ENCODE data around the gene BRCA2.
A peak's percentile ranks its signal among the peaks of the same experiment; 100 is the strongest.
"Not testable (repeated sequence)": the region's sequence is repeated elsewhere in the genome, so short reads cannot be mapped to it uniquely, and the experiment has no call there.

Gene BRCA2

DNA sequence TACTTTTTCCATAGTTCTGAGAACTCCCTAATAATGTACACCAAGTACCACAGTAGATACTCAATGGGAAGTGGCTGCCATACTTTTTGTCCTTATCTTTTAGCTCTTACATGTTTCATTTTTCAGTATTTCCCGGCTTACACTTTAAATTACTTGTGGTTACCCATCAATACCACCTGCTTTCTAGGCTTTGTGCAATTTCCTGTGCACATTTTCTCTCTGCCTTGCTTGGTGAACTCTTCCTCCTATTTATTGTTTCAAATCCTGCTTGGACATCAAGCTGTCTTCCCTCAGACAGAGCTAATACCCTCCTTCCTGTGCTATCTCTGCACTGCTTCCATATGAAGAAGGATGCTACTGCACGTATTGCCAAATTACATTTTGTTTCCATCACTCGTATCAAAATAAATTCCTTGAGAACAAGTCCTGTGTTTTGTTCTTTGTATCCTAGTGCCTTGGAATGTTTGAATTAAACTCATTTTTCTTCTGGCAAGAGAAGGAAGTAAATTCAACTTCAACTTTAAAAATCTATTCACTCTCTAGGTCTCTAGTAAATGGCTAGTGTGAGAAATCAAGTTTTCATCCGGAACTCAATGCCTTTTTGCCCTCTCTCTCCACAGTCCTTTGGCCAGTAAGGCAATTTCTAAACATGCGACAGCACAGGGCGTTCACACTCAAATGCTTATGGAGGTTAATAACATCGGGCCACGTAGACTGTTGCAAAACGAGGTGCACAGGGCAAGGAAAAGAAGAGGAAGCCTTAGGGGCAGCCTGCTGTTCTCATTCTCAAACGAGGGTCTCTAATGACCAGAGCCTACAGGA, 5.8 kb upstream of the BRCA2 start:
- DNase-seq (ENCODE audit: low read depth in 2 of 2): no peak

DNA sequence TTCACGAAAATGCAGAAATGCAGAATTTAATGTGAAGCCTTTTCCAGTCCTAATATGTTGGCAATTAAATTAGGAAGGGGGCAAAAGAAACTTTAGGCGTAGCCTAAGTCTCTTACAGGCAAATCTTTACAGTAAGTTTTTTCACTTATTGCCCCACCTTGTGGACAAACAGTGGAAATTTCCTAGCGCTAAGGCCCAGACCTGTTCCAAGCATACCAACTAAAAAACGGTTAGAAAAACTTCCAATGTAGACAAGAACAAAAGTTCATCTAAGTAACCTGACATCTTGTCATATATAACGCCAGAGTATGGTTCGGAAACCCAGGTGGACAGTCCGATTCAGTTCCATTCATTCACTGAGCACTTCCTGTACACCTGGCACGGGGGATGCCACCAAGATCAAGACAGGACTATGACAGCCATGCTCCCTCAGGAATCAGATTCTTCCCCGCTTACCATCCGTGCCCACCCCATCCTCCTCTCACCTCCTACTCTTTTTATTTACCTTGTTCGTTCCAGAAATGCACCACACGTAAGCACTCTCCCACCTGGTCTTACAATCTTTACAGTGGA, 5.1 kb upstream of the BRCA2 start:
- DNase-seq (ENCODE audit: low read depth in 2 of 2): no peak

DNA sequence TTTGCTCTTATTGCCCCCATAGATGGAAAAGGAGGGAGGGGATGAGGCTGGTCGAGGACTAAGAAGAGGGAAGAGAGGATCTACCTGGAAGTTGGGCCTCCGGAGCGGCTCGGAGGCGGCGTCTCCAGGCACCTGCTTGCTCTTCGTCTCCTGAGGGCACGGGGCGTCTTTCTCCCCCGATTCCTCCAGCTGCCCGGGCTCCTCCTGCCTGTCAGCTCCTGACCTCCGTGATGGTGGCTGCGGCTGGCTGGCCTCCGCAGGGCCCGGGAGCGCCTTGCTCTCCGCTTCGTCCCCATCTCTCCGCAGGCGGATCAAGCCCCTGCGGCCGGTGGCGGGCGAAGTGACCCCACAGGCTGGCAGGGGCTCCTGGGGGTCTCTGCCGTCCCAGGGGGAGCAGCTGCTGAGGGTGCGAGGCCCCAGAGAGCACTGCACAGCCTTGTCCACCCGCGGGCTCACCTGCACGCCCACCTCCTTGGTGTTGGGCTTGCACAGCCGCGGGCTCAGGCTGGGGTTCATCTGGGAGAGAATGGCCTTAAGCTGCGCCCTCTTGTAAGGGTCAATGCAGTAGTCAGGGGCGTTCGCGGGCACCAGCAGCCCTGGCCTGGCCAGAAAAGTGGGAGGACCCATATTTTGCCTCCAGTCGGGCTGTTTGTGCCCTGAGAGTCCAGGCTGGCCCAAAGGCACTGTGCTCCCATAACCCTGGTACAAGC, 4.0 kb upstream of the BRCA2 start:
- no peak for DNase-seq (ENCODE audit: low read depth in 2 of 2)

DNA sequence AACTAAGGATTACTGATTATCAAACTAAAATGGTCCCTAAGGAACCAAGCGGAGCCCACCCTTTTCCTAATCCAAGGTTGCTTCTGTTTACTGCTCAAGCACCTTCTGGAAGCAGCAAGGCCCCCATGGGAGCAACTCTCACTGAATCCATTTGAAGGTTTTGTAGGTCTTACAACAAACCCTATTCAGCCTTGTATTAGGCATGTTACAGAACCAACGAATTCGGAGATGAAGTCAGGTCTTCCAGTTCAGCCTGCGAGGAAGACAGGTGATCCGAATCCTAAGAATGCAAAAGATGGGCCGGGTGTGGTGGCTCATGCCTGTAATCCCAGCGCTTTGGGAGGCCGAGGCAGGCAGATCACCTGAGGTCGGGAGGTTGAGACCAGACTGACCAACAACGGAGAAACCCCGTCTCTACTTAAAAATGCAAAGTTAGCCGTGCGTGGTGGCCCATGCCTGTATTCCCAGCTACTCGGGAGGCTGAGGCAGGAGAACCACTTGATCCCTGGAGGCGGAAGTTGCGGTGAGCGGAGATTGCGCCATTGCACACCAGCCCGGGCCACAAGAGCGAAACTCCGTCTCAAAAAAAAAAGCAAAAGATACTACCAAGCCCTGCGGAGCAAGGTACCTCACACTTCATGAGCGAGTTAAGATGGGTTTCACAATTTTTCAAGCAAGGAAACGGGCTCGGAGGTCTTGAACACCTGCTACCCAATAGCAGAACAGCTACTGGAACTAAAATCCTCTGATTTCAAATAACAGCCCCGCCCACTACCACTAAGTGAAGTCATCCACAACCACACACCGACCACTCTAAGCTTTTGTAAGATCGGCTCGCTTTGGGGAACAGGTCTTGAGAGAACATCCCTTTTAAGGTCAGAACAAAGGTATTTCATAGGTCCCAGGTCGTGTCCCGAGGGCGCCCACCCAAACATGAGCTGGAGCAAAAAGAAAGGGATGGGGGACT, 754 bp upstream of the BRCA2 start:
- DNase-seq (ENCODE audit: low read depth in 2 of 2): peak; percentile 47 to 49

DNA sequence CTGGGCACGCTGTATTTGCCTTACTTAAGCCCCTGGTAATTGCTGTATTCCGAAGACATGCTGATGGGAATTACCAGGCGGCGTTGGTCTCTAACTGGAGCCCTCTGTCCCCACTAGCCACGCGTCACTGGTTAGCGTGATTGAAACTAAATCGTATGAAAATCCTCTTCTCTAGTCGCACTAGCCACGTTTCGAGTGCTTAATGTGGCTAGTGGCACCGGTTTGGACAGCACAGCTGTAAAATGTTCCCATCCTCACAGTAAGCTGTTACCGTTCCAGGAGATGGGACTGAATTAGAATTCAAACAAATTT, 676 bp downstream of the BRCA2 start:
- peak in 1 of 2 donors; percentile 15 for DNase-seq (ENCODE audit: low read depth in 2 of 2)

DNA sequence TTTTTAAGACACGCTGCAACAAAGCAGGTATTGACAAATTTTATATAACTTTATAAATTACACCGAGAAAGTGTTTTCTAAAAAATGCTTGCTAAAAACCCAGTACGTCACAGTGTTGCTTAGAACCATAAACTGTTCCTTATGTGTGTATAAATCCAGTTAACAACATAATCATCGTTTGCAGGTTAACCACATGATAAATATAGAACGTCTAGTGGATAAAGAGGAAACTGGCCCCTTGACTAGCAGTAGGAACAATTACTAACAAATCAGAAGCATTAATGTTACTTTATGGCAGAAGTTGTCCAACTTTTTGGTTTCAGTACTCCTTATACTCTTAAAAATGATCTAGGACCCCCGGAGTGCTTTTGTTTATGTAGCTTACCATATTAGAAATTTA, 1.2 kb downstream of the BRCA2 start:
- no peak for DNase-seq (ENCODE audit: low read depth in 2 of 2)

DNA sequence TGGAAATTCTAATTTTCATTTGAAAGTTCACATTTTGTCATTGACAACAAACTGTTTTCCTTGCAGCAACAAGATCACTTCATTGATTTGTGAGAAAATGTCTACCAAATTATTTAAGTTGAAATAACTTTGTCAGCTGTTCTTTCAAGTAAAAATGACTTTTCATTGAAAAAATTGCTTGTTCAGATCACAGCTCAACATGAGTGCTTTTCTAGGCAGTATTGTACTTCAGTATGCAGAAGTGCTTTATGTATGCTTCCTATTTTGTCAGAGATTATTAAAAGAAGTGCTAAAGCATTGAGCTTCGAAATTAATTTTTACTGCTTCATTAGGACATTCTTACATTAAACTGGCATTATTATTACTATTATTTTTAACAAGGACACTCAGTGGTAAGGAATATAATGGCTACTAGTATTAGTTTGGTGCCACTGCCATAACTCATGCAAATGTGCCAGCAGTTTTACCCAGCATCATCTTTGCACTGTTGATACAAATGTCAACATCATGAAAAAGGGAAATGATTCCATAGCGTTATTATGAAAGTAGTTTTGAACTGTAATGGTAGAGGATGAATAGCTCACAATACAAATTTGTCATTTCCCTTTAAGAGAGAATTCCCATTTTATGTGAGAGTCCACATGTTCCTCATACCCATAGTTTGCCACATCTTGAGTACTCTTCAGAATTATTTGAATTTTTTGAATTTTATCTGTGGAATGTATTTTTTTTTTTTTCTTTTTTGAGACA, 2.6 kb downstream of the BRCA2 start:
- DNase-seq (ENCODE audit: low read depth in 2 of 2): no peak

DNA sequence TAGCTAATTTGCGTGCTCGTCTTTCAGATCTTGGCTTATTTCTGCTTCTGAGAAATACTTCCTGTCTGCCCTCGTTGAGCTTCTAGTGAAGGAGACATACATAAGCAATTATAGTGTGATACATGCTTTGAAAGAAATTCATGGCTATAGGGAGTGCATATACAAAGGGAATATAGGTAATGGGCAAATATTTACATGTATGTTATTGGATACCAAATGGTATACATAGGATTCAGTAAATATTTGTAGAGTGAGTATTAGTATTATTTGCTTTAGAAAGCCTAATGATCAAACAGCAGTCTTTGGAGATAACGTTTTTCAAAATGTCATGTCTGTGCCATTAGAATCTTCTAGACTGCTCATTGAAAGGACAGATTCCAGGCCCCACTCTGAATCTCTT, 5.2 kb downstream of the BRCA2 start:
- no peak for DNase-seq (ENCODE audit: low read depth in 2 of 2)

DNA sequence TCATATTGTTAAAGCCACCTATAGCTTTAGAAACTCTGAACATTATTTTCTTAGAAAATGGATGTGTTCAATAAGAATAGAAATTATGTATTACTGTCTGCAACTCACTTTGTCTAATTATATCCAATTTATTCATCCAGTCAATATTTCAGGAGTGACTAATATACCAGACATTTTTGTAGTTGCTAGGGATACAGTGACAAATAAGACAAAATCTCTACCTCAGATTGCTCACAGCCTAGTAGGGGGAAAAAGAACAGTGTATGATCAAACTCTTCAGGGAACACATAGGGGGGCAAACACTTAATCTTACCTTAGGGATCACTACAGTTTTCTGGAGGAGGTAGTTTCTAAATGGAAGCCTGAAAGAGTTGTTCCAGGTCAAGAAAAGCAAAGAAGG, 8.6 kb downstream of the BRCA2 start:
- DNase-seq (ENCODE audit: low read depth in 2 of 2): no peak

DNA sequence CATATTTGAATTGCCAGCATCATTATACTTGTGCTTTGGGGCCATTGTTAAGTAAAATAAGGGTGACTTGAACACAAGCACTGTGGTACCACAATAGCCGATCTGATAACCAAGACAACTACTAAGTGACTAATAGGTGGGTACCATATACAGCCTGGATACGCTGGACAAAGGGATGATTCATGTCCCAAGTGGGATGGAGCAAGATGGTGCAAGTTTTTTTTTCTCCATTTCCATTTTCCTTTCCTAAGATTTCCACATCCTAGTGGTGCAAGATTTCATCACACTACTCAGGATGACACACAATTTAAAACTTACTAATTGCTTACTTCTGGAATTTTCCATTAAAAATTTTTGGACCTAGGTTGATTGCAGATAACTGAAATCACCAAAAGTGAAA, 15.1 kb downstream of the BRCA2 start:
- no peak for DNase-seq (ENCODE audit: low read depth in 2 of 2)

DNA sequence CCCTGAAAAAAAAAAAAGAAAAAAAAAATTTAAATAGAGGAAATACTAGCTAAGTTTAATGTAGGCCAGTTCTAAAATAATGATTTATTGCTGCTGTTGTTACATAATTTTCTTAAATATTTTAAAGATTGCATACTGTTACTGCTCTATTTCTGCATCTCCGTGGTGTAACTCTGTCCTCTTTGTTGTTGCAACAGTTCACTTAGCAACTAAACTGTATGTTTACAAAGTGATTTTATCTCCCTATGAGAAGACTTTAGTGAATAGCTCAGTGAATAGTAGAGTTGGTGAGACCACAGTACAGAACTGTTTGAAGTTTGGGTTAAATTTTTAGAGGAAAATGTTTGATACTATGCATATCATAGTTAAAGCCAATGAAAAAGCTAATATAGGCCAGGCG, 19.4 kb downstream of the BRCA2 start:
- DNase-seq (ENCODE audit: low read depth in 2 of 2): no peak

DNA sequence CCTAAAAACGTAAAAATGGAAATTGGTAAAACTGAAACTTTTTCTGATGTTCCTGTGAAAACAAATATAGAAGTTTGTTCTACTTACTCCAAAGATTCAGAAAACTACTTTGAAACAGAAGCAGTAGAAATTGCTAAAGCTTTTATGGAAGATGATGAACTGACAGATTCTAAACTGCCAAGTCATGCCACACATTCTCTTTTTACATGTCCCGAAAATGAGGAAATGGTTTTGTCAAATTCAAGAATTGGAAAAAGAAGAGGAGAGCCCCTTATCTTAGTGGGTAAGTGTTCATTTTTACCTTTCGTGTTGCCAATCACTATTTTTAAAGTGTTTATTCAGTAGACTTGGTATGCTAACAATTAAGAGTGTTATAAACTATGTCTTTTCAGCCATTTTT, 25.6 kb downstream of the BRCA2 start:
- no peak for DNase-seq (ENCODE audit: low read depth in 2 of 2)

DNA sequence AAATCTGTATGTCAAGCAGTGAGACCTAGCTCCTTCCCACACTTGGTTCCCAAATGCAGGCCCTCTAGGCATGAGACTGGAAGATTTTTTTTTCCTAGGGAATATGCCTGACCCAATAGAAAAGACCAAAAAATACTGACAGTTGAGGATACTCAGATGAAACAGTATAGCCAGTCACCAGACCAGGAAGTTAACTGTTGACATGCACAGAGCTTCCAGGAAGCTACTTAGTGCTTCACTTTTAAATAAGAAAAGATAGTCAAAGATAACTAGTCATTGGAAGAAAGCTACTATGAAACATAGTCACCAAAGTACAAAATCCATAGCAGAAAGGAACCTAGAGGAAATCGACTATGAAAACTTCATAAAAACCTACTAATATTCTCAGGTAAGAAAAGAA, 32.3 kb downstream of the BRCA2 start:
- DNase-seq (ENCODE audit: low read depth in 2 of 2): no peak

DNA sequence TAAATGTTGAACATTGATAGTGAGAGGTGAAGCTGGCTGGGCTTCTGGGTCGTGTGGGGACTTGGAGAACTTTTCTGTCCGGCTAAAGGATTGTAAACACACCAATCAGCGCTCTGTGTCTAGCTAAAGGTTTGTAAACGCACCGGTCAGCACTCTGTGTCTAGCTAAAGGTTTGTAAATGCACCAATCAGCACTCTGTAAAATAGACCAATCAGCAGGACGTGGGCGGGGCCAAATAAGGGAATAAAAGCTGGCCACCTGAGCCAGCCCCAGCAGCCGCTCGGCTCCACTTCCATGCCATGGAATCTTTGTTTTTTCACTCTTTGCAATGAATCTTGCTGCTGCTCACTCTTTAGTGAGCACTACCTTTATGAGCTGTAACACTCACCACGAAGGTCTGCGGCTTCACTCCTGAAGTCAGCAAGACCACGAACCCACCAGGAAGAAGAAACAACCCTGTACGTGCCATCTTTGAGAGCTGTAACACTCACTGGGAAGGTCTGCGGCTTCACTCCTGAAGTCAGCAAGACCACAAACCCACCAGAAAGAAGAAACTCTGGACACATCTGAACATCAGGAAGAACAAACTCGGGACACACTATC, 35.6 kb downstream of the BRCA2 start:
- peak in 1 of 2 donors; percentile 1 for DNase-seq (ENCODE audit: low read depth in 2 of 2)

DNA sequence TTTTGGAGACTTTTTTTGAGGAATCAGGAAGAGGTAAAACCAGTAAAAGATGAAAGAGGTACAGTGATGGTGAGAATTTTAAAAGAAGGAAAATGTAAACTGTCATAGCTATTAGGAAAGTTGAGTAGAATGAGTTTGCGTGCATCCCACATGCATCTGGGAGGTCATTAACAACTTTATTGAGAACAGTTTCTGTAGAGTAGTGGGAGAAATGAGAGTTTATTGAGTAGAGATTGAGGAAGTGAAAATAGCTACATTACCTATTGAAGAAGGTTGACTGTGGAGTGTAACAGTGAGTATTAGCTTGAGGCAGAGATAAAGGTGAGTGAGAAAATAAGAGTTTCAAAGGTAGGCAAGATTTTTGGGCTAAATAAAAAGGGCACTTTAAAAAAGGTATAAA, 38.7 kb downstream of the BRCA2 start:
- DNase-seq (ENCODE audit: low read depth in 2 of 2): no peak

DNA sequence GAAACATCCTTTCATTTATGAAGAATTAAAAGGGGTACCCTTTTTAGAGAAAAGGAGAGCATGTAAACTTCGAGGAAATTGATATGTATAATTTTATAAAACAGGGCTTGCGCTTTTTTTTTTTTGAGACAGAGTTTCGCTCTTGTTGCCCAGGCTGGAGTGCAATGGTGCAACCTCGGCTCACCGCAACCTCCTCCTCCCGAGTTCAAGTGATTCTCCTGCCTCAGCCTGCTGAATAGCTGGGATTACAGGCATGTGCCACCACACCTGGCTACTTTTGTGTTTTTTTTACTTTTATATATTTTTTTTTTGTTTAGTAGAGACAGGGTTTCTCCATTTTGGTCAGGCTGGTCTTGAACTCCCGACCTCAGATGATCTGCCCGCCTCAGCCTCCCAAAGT, 40.6 kb downstream of the BRCA2 start:
- not testable (repeated sequence) for DNase-seq (ENCODE audit: low read depth in 2 of 2)

DNA sequence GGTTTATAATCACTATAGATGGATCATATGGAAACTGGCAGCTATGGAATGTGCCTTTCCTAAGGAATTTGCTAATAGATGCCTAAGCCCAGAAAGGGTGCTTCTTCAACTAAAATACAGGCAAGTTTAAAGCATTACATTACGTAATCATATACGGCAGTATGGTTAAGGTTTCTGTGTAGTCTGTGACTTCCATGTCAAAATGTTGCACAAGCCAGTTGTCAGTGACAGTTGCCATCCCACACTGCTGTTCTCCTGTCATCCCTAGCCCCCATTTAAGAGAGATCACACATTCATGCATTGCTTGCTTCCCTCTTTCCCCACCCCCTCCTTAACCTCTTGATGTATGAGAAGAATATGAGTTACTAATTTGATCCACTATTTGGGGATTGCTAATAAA, 47.3 kb downstream of the BRCA2 start:
- DNase-seq (ENCODE audit: low read depth in 2 of 2): no peak

DNA sequence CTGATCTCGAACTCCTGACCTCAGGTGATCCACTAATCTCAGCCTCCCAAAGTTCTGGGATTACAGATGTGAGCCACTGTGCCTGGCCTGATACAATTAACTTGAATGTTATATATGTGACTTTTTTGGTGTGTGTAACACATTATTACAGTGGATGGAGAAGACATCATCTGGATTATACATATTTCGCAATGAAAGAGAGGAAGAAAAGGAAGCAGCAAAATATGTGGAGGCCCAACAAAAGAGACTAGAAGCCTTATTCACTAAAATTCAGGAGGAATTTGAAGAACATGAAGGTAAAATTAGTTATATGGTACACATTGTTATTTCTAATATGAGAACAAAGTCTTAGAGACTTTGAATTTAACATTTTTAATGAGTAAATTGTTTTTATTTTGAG, 55.5 kb downstream of the BRCA2 start:
- DNase-seq (ENCODE audit: low read depth in 2 of 2): no peak

DNA sequence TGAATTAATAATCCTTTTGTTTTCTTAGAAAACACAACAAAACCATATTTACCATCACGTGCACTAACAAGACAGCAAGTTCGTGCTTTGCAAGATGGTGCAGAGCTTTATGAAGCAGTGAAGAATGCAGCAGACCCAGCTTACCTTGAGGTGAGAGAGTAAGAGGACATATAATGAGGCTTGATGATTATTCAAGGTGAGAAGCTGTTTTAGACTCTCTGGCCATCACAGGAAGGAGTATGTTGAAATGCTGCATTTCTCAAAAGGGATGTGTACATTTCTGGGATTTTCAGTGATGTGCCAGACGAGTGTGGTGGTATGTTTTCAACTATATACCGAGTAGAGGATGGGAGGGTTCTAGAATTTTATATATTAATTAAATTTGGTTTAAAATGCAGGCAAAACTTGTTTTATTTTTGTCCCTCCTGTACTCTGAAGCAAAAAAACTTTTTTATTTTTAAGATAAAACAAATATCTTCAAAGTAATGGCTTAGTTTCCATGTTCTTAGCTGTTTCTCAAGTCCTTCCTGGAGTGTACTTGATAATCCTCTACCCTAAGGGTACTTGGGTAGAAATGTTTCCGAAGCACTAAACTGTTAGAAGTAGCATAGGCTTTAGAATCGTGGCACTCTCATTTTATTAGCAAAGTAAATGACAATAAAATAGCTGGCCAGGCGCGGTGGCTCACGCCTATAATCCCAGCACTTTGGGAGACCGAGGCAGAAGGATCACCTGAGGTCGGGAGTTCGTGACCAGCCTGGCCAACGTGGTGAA, 61.5 kb downstream of the BRCA2 start:
- no peak for DNase-seq (ENCODE audit: low read depth in 2 of 2)

DNA sequence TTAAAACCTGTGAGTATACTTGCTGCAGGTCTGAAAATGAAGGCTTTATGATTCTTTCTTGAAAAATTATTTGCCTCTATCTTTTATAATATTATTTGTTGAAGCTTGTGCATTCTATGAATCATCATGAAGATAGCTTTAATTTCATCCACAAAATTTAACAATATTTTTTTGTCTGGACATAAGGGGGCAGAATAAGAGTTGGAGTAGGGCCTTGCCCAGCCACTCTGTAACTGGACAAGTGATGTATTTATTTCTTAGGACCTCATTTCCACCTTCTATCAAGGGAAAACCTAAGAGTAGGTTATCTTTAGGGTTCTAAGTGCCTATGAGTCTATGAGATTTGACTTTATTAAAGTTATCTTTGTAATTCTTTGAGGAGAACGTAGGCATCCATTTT, 62.7 kb downstream of the BRCA2 start:
- DNase-seq (ENCODE audit: low read depth in 2 of 2): no peak

Data from stimulated activated CD8-positive, alpha-beta memory T cell treated with anti-CD3 and anti-CD28 coated beads, Interleukin-2, amount 100 ng/mL, for 48 hours (primary cell).